Muscle of arm (tissue), 12 donors: ENCODE measurements around the gene POLR2H. TPM values are rescaled to one million over a fixed set of nuclear protein-coding genes. Genes with fewer than 3 reads are reported as not detected.
A peak's percentile ranks its signal among the peaks of the same experiment; 100 is the strongest.
"Not testable (repeated sequence)": the region's sequence is repeated elsewhere in the genome, so short reads cannot be mapped to it uniquely, and the experiment has no call there.

Experiments
- DNase-seq: peaks from one replicate; pipeline ENCODE4 v3.0.0-alpha.2; 2013
- polyA plus RNA-seq, 12 donors: library from polyadenylated mRNA; unstranded; fragments of 120-200 nt; gene quantifications; one replicate each; pipeline ENCODE4 v1.2.1, GENCODE V29; 2013; ENCODE audit not compliant: insufficient read length in 12 of 12

POLR2H gene
- polyA plus RNA-seq, 12 donors, result 35.9 to 64.8 (median 44.4) TPM; not detected in 1

DNA sequence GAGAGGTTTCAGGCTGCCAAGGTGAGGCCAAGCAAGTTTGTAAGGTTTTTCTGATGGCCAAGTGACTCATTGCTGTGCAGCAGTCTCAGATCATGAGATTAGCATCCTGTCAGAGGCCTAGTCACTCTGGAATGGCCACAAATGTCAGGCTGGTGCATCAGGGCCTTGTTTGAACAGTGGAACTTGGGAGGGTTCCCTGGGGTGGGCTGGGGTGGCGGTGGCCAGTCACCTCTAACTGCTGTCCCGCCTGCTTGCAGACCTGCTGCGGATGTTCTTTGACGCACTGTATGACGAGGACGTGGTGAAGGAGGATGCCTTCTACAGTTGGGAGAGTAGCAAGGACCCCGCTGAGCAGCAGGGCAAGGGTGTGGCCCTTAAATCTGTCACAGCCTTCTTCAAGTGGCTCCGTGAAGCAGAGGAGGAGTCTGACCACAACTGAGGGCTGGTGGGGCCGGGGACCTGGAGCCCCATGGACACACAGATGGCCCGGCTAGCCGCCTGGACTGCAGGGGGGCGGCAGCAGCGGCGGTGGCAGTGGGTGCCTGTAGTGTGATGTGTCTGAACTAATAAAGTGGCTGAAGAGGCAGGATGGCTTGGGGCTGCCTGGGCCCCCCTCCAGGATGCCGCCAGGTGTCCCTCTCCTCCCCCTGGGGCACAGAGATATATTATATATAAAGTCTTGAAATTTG lies 26.9 kb upstream of the POLR2H start:
- DNase-seq, result no peak

DNA sequence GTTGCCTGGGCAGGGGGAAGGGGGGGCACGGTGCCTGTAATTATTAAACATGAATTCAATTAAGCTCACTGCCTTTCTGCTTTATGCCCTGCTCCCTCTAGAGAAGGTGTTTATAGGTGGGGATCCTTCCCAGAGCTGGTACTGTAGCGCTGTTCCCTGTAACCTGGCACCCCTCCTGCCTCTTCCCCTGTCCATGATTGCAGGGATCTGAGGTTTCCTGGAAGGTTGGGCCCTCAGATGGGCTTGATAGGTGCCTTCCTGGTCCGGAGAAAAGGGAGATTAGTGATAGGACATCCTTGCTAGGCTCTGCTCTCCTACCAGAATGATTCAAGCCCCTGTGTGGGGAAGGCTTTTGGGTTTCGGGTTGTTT lies 26.2 kb upstream of the POLR2H start:
- no peak for DNase-seq

DNA sequence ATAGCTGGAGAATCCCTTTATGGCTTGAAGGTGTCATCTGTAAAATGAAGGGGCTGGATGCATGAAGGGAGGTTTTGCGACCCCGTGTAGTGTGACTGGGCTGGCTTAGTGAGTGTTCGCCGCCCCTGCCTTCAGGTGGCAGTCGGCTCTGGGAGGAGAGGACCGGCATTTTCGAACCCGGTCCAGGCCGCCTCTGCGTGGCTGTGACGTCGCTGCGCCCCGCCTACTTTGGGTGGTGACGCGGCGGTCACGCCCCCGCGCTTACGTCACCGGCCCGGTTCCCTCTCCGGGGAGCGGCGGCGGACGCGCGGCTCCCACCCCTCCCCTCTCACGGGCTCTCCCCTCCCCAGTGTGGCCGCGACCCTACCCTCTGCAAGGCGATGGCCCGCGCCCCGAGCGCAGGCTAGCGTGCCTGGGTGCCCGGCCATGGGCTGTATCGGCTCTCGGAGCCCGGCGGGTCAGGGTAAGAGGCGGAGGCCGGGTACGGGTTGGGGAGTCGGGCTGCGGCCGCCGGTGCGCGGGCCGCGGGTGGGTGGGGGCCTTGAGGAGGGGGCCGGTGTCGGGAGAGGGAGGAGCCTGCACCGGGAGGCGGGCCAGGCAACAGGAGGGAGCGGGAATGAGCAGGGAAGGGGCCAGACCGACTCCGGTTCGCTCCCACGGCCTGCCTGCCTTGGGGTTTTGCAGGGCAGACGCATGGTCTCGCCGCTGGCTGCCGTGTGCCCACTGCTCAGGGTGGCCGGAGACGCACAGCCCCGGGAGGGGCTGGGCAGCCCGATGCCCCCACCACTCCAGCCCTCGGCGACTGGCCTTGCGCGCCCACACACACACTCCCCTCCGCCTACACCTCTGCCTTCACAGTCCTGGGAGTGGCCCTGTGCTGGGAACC lies 25.6 kb upstream of the POLR2H start:
- DNase-seq, result peak; percentile 89

DNA sequence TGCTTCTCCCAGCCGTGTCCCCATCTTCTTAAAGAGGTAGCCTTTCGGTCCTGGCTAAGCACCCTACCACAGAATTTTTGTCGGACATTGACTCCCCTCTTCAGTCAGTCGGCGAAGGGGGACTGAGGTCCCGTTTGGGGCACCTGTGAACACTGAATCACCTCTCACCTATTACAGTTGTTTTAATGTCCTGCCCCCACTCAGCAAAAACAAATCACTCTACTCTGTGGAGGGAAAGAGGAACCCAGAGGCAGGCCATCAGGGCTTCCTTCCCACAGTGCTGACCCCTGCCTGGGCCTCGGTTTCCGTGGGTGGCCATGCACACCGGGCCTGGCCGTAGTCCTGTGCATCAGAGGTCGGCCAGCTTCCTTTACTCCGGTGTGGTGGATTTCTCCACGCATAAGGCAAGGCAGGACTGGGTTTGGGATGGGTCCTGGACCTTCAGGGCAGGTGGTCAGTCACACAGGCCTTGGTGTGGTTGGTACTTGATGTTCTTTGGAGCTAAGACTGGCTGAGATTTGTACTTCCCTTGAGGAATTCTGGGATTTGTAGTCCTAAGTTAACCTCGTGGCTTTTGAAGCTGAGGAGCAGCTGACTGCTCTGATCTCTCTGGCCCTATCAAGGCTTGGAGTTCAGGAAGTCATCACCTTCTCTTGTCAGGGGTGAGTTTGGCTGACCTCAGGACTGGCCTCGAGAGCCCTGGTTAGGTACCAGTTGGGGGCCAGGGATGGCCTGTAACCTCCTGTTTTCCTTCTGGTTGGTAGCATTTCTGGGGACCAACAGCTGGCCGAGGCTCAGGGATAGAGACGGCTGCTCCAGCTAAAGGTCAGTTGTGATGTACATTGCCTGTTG lies 24.7 kb upstream of the POLR2H start:
- peak; percentile 70 for DNase-seq

DNA sequence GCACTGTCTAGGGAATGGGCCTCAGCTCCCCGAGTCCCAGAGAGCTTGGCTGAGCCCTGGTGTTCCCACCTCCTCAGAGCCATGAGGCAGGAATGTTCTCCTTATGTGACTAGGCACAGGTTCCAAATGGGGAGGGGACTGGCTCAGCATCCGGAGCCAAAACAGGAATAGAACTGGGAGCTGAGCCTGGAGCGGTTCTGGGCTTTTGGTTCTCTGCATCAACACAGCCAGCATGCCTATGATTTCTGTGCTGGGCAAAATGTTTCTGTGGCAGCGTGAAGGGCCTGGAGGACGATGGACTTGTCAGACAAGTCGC lies 24.2 kb upstream of the POLR2H start, which contains the start of gene FAM131A:
TSS of gene FAM131A (plus strand) at position 202 of the 316 bp plus-strand sequence. CDS start at position 233, 31 bp downstream.
- peak; percentile 89 for DNase-seq

DNA sequence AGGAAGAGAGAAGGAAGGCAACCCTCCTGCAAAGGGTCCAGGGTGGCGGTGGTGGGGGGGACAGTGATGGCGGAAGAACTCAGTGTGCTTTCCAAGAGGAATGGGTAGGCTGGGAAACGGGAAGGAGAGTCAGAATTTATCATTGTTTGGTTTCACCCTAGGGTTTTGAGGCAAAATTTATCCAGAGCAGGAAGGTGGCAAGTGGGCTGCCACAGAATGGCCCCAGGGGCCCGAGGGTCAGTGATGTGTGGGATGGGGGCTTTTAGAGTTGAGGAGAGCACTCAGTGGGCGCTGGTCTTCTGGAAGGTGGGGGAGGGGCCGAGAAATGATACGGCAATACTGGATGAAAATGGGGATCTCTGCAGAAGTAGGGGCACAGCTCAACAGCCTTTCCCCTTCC lies 23.5 kb upstream of the POLR2H start:
- DNase-seq, result no peak

DNA sequence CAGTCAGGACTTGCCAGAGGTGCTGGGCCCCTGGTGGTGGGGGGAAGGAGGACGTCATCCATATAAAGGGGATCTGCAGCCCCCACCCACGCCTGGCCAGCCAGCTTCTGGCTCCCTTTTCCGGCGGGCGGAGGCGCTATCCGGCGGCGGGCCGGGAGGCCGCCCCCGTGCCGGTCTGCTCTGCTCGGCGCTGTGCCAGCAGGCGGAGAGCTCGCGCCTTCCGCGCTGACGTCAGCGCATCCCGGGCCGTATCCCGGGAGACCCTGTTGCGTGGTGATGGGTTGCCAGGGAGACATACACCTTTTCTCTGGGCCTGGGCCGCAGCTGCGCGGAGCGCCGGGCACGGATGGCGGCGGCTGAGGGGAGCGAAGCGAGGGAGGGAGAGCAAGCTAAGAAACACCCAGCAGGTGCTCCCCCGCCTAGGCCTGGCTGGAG lies 23.0 kb upstream of the POLR2H start:
- DNase-seq, result peak; percentile 90

DNA sequence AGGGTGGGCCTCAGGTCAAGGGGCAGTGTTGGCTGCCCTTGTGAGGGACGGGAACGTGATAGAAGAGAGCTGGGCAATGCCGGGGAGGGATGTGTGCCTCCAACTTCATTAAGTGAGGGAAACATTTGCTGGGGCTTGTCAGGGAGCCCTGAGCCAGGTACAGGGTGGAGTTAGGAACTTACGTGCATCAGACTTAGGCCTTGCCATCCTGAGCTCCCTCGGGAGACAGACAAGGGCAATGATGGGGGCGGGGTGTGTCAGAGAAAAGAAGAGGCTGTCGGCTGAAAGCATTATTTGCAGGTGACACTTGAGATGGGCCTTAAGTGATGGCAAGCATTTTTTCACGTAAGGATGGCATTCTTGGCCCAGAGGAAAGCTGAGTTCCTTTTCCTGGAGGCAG lies 22.5 kb upstream of the POLR2H start:
- no peak for DNase-seq

DNA sequence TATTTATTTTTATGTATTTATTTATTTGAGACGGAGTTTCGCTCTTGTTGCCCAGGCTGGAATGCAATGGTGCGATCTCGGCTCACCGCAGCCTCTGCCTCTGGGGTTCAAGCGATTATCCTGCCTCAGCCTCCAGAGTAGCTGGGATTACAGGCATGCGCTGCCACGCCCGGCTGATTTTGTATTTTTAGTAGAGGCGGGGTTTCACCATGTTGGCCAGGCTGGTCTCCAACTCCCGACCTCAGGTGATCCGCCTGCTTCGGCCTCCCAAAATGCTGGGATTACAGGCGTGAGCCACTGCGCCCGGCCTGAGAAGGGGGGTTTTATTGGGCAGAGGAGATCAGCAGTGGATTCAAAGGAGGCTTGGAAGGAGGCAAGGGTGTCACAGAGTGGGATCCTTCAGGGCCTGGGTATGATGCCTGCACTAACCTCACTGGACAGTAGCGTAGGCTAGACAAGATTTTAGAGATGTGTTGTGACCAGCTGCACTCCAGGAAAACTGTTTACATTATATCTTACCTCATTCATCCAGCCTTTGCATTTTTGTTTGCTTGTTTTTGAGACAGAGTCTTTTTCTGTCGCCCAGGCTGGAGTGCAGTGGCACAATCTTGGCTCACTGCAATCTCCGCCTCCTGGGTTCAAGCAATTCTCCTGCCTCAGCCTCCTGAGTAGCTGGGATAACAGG lies 21.9 kb upstream of the POLR2H start:
- DNase-seq, result not testable (repeated sequence)

DNA sequence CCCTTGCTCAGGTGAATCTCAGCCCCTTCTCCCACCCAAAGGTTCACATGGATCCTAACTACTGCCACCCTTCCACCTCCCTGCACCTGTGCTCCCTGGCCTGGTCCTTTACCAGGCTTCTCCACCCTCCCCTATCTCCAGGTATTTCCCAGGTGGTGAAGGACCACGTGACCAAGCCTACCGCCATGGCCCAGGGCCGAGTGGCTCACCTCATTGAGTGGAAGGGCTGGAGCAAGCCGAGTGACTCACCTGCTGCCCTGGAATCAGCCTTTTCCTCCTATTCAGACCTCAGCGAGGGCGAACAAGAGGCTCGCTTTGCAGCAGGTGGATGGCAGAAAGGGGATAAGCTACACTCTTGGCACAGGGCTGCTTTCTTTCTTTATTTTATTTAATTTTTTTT lies 19.6 kb upstream of the POLR2H start:
- DNase-seq, result no peak

DNA sequence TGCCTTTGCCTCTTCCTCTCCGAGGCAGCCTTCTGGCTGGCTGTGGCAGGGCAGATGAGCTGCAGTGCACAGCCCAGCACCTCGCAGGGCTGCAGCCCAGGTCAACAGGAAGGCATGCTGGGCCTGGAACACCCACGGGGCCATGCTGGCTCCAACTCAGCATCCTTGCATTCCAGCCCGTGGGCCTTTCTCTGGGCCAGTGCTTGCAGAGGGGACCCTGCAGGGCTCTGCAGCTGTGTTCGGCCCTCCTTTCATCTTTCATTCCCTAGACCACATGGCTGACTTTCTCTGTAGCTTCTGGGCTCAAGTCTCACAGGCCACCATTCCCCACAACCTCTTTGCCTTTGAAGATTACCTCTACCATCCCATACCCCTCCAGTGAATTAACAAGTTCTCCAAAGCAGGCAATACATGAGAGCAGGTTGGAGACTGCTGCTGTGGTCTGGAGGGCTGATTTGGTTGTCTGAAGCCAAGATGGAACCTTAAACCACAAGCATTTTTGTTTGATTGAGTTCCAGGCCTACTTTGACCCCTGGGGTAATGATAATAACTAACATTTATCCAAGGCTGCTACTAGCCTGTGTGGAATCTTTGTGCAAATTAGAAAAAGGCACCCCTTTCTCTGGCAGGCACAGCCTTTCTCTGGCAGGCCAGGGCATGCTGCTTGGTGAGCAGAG lies 18.2 kb upstream of the POLR2H start:
- no peak for DNase-seq

DNA sequence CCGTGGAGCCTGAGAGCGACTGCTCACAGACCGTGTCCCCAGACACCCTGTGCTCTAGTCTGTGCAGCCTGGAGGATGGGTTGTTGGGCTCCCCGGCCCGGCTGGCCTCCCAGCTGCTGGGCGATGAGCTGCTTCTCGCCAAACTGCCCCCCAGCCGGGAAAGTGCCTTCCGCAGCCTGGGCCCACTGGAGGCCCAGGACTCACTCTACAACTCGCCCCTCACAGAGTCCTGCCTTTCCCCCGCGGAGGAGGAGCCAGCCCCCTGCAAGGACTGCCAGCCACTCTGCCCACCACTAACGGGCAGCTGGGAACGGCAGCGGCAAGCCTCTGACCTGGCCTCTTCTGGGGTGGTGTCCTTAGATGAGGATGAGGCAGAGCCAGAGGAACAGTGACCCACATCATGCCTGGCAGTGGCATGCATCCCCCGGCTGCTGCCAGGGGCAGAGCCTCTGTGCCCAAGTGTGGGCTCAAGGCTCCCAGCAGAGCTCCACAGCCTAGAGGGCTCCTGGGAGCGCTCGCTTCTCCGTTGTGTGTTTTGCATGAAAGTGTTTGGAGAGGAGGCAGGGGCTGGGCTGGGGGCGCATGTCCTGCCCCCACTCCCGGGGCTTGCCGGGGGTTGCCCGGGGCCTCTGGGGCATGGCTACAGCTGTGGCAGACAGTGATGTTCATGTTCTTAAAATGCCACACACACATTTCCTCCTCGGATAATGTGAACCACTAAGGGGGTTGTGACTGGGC lies 16.8 kb upstream of the POLR2H start:
- DNase-seq, result no peak

DNA sequence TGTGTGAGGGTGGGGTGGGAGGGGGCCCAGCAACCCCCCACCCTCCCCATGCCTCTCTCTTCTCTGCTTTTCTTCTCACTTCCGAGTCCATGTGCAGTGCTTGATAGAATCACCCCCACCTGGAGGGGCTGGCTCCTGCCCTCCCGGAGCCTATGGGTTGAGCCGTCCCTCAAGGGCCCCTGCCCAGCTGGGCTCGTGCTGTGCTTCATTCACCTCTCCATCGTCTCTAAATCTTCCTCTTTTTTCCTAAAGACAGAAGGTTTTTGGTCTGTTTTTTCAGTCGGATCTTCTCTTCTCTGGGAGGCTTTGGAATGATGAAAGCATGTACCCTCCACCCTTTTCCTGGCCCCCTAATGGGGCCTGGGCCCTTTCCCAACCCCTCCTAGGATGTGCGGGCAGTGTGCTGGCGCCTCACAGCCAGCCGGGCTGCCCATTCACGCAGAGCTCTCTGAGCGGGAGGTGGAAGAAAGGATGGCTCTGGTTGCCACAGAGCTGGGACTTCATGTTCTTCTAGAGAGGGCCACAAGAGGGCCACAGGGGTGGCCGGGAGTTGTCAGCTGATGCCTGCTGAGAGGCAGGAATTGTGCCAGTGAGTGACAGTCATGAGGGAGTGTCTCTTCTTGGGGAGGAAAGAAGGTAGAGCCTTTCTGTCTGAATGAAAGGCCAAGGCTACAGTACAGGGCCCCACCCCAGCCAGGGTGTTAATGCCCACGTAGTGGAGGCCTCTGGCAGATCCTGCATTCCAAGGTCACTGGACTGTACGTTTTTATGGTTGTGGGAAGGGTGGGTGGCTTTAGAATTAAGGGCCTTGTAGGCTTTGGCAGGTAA lies 16.0 kb upstream of the POLR2H start:
- DNase-seq, result no peak

DNA sequence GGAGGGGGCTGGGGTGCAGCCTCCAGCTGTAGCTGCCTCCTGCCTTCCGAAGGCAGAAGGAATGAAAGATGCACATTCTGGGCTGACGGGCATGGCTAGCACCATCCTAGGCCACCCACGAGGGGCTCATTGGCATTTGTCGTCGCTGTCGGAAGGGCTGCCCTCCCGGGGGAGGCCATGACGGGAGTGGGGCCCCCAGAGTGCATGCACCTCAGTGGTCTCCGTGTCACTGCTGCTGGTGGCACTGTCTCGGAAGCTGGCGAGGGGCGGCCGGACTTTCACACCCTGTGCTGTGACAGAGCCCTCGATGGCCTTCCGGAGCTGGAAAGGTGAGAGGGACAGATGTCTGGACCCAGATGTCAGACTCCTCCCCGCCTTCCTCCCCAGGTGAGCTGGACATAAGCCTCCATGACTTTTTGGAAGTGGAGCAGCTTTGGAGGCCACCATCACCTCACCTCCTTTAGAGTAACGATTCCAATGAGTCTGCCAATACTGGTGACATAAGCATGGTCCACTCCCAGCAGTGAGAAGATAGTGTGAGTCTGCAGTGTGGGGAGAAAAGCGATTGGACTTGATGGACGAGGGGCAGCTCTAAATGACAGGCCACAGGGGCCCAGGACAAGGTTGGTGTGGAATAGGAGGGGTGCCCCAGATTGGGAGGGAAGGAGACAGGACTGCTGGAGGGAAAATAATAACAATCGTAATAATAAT lies 14.9 kb upstream of the POLR2H start:
- DNase-seq, result no peak

DNA sequence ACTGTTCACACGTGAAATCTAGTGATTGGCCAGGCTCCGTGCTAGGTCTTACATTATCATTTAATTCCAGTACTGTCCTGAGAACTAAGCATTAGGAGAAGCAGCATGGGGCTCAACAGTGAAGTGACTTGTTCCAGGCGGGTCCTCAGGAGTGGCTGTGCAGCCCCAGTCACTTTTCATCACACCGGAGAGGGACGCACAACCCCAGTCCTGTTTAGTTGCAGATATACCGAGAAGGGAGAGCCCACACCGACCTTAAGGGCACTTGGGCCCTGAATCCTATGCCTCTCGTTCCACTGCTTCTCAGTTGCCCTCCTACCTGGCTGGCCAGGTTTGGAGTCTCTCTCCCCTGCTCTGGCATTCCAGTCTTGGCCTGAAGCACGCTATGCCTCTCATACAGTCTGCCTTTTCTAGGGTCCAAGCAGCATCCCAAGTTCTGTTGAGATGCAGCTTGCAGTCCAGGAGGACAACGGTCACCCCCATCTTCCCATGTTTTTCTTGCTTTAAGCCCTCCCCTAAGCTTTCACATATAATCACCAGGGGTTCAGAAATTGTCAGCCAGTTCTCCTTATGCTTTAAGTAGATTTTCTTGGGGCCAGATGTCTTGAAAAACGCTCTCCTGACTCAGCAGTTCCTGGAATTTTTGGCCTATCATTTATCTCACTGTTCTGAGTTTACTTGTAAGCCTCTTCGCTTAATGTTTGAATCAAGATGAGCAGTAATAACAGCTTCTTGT lies 14.0 kb upstream of the POLR2H start:
- DNase-seq, result no peak

DNA sequence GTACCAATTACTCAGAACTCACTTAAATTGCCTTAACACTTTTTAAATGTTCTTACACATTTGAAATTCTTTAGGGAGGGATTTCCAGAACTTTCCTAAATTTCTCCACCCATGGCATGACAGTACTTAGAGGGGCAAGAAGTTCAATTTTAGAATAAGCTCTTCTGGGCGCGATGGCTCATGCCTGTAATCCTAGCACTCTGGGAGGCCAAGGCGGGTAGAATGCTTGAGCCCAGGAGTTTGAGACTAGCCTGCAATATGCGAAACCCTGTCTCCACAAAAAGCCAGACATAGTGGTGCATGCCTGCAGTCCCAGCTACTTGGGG lies 13.5 kb upstream of the POLR2H start:
- no peak for DNase-seq

DNA sequence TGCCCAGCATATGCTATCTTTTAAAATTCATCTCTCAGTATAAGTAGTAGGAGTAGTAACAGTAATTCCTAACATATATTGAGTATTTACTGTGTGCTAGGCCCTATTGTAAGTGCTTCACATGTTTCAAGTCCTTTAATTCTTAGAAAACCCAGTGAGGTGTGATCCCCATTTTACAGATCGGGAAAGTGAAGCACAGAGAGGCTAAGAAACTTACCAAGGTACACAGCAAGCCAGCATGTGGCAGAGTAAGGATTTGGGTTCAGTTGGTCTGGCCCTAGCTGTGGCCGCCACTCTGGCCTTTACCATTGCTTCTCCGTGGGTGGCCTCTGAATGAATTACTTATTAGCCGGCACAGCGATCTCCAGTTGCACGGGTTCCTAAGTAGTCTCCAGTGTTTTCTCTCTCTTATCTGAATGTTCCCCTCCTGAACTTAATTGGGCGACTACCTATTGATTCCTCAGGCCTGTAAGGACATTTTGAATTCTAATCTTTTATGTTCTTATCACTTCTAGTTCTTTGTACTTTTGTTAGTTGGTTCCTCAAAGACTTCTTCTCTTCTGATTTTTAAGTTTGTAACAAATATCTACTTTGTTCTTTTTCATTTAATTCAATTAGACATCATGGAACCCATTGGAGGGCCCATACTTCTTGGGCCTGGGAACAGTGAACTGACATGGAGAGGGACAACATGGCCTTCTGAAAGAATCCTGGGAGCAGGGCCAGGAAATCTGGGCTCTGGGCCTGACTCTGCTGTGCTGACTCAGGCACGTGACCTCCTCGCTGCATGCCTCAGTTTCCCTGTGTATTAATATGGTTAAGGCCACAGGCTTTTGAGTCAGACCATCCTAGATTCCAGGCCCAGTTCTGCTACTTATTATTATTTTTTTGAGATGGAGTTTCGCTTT lies 11.7 kb upstream of the POLR2H start:
- DNase-seq, result no peak
